GM20431 (cell line): Measurements from ENCODE around the gene LRCOL1.

ENCODE experiments used
- in situ Hi-C: fragments of 300-500 bp; cut with MseI, MboI; formaldehyde crosslinking; loops from one replicate; pipeline ENCODE4 v1.15.0; 2020; ENCODE audit warnings: low sequenced_read_pairs; ENCODE audit not compliant: unreplicated experiment

LRCOL1 gene

DNA sequence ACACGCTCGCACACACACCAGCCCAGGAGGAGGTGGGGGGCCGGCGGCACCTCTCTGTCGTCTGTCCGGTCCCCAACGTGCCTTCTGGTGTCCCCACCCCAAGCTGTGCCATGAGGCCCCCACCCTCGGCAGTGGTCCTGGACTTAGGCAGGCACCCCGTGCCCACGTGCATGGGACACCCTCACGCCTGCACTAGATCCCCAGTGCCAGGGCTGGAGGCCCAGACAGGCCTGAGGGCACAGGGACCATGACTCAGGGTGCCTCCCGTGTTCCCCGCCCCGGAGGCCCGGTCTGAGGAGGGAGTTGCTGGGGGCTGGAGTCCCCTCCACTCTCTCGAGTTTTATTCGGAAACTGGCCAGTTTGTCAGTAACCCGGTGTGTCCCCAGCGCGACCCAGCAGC lies 38.8 kb downstream of the LRCOL1 start:
- in situ Hi-C loops = no loop called here

DNA sequence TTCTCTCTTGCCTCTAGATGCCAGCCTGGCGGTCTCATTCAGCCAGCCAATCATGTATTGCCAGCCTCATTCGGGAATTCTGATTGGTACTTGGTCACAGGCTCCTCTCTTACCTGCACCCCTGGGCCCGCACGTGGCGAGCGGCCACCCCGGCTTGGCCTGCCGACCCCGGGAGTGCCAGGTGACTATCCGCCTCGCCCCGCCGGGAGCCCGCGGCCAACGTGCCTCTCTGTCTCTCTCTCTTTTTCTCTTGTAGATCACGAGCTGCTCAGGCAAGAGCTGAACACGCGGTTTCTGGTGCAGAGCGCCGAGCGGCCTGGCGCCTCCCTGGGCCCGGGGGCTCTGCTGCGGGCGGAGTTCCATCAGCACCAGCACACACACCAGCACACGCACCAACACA lies 39.3 kb downstream of the LRCOL1 start:
- in situ Hi-C loops = no loop called here

DNA sequence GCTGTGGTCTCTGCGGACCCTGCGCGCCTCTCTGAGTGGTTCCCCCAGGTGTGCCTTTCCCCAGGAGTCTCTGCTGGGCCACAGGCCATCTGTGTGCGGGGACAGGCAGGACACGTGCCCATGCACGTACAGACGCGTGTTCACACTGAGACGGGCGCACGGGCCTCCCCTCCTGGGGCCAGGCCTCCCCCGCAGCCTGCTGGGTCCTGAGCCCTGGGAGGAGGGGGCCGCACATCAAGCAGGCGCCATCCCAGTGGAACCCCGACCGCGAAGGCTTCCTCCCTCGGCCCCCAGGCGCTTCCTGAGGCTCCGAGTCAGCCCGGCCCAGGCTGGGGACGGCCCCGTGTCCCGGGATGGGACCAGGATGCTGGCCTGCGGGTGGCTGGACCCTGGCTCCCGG lies 39.7 kb downstream of the LRCOL1 start:
- in situ Hi-C loops = no loop called here

DNA sequence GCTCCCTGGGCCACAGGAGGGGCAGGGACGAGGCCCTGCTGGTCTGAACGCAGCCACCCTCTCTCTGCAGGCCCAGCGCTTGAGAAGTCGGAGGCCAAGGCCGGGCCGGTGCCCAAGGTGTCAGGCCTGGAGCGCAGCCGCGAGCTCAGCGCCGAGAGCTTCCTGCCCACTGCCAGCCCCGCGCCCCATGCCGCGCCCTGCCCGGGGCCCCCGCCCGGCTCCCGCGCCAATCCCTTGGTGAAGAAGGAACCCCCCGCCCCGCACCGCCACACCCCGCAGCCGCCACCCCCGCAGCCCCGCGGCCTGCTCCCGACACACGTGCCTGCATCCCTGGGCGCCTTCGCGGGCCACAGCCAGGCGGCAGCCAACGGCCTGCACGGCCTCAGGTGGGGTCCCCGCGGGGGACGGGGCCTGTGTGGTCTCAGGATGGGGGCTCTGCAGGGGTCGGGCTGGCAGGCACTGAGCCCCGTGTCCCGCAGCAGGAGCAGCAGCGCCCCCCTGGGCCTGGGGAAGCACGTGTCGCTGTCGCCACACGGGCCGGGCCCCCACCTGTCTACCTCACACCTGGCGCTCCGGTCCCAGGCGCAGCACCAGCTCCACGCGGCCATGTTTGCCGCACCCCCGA lies 40.4 kb downstream of the LRCOL1 start:
- in situ Hi-C loops = no loop called here

DNA sequence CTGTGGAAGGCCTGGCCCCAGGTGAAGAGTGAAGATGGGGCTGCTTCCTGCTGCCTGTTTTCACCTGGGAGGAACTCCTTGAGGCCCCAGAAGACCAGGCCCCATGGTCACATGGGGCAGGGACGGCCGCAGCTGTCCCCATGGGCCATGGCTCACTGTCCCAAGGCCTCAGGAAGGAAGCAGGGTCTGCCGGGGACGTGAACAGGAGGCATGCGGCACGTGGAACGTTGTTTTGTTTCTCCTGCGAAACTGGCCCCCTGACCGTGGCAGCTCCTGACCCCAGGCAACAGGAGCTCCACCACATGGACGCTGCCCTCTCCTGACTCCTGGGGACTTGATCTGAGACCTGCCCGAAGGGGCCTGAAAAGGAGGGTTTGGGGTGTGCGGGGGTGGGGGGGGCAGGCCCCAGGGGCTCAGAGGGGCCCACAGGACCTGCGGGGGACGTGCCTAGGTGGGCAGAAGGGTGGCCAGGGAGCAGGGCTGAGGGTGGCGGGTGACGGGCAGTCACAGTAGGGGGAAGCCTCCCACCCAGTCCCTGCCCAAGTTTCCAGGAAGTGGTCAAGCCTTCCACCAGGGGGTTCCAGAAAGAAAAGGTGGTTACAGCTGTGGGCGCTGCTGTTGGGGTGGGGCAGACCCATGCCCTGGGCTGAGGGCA lies 41.4 kb downstream of the LRCOL1 start:
- in situ Hi-C loops = no loop called here

DNA sequence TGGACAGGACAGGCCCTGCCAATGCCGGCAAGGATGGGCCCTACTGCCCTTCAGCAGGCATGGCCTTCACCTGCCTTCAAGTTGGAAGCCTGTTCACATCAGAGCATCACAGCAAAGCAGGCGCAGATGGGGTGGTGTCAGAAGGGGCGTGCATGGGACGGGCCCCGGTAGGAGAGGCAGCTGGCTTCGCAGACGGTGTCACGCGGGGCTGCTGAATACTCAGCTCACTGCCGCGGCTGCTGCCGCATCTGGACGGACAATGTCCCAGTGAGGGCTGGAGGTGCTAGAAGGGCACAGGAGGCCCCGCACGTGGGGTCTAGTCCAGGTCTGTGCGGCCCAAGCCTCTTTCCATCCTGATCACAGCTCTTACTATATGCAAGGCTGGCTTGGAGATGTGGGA lies 42.1 kb downstream of the LRCOL1 start:
- in situ Hi-C loops = no loop called here

DNA sequence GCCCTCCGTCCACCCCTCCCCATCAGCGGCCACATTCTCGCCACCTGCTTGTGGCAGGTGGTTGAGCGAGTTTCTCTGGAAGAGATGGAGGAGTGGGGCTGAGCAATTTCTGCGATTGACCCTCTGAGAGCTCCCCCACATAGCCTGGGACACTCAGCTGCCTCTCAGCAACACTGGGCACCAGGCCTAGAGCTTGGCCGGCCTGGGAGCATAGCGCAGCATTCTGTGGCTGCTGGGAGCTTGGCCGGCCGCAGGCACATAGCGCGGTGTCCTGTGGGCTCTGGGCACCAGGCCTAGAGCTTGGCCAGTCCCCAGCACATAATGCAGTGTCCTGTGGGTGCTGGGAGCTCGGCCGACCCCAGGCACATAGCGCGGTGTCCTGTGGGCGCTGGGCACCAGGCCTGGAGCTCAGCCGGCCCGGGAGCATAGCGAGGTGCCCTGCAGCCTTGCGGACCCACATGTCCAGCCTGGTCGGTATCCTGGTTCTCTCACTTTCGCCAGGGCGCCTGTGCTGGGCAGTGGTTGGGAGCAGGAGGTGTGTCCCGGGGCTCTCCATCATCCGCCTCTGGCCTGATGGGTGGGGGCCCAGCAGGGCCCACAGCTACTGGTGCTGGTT lies 43.8 kb downstream of the LRCOL1 start:
- in situ Hi-C loops = no loop called here

DNA sequence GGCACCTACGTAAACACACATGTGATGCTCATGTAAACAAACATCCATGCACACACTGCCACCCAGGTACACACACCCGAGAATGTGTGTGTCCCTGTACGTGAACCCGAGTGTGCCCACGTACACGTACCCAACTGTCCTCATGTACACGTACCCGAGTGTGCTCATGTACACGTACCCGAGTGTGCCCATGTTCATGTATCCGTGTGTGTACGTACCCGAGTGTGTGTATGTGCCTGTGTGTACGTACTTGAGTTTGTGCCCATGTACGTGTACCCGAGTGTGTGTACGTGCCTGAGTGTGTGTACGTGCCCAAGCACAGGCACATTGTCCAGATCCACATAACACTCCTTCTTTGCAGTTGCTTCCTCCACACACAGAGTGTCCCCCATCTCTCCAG lies 45.0 kb downstream of the LRCOL1 start:
- in situ Hi-C loops = no loop called here

DNA sequence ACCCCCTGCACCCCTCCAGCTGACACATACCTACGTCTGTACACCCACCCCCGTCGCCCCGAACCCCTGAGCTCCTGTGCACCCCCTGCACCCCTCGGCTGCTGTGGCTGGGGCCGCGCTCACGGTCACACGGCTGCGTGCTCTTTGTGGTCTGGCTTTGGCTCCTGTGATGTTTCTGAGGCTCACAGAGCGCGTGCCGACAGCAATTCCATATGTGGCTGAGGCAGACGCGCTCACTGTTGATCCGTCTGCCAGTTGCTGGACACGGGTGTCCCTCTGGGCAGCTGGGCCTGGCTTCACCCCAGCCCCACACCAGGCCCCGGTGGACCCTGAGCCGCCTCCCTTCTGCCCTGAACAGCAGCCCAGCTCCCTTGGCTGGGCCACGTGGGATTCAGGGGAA lies 46.5 kb downstream of the LRCOL1 start:
- in situ Hi-C loops = no loop called here

DNA sequence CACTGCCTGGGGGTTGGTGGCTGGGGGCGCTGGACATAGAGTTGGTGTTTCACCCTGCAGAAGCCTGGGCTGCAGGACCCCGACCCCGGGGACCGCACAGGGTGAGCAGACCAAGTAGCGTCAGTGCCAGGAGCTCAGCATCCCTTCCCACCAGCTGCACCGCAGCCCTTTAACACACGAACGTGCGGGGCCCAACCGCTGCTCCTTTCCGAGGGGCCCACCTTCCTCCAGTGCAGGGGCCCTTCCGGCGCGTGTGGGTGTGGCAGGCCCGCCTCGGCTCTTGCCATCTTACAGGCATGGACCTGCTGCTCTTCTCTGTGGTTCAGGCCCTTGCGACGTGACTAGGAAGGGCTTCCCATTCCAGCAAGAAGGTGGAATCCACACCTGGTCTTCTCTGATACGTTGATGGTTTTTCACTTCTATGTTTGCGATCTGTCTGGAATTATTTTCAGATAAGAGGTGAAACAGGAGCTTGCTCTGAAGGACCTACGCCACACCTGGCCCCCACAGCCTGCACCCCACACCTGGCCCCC lies 47.8 kb downstream of the LRCOL1 start:
- in situ Hi-C loops = no loop called here

DNA sequence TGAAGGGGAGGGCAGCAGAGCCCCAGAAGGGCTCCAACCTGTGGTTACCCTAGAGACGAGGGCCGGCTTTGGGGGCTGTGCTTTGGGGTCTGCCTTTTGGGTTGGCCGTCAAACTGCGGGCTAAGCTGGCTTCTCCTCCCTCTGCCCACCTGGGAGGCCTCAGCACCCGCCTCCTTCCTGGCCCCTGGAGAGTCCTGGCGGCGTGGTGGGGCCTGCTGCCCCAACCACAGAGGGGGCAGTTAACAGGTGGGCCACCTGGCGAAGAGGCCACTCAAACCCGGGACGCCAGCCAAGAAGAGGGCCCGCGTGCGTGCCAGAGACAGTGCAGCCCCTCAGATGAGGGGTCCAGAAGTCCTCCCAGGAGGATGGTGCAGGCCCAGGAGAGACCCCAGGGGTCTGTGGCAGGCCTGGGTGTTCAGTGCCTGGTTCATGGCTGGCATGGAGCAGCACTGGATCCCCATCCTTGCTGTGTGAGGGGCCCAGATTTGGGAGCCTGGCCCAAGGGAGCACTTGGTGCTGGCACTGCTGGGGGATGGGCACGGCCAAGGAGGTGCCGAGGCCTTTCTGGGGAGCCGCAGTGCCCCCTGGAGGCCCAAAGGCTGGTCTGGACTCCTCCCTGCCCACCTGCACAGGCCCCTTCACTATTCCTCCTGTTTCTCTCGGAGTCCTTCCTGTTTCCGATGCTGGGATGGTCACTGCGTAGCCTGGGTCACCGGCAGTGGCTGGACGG lies 48.8 kb downstream of the LRCOL1 start:
- in situ Hi-C loops = no loop called here

DNA sequence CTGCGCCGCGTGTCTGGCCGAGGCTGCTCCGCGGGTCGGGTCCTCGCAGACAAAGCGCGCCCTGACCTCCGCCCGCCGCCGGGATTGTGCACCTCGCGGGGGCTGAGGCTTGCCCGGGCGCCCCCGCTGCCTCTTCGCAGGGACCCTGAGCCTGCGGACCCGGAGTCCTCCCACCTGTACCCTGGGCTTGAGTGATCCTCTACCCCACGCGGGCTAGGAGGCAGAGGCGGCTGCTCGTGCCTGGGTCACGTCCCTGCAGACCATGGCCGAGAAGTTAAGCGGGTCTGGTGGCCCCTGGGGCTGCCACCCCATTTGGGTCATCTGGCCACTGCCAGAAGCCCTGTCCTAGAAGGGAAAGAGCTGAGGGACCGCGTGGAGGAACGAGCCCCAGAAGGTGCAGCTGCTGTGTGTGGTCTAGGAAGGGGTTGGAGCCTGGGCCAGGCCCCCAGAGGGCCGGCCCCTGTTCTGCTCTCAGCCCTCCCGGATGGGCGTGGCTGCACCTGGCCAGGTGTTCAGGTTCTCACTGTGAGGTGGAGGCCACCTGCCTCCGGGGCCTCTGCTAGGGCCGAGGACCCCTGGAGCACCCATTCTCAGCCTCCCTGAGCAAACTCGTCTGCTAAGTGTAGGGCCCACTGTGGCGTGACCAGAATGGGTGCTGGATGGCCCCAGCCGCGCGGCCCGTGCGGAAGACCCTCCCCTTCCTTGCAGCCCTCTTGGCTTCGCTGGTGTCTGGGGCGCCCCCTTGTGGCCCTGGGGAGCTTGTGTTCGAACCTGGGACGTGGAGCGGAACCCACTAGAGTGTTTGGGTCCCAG lies 49.6 kb downstream of the LRCOL1 start:
- in situ Hi-C loops = no loop called here

DNA sequence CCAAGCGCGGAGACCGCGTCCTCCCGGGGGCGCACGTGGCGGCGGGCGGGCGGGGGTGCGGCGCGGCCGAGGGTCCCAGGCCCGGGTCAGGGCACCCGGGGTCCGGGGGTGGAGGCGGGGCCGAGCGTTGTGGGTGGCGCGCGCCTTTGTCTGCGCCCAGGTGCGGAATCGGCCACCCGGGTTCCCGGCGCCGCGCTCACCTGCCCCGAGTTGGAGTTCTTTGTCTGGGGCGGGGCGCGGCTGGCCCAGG lies 50.1 kb downstream of the LRCOL1 start:
- in situ Hi-C loops = no loop called here

DNA sequence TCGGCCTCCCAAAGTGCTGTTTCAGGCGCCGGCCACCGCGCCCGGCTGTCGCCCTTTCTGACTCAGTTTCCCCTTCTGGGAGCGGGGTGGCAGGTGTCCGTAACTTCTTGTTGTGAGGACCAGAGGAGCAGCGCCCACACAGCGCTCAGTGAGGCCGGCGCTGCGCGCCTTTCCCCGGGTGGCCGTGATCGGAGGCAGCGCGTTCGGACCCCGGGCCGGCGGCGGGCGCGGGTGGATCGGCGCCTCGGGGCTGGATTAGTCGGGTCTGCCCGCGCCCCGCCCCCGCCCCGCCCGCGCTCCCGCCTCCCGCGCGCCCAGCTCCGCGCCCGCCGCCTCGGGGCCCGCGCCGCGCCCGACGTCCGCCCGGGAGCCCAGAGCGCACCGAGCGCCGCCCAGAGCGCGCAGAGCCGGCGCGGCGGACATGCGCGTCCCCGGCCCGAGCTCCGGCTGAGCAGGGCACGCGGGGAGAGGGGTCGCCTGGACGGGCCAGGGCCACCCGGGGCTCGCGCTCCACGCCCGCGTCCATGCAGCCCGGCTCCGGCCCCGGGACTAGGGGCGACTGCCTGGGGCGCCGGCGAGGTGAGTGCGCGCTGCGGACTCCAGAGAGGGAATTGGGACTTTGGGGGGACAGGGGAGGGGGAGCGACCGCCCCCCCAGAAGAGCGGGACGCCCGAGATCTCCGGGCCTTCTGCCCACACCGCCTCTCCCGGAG lies 50.6 kb downstream of the LRCOL1 start:
- in situ Hi-C loops = no loop called here

DNA sequence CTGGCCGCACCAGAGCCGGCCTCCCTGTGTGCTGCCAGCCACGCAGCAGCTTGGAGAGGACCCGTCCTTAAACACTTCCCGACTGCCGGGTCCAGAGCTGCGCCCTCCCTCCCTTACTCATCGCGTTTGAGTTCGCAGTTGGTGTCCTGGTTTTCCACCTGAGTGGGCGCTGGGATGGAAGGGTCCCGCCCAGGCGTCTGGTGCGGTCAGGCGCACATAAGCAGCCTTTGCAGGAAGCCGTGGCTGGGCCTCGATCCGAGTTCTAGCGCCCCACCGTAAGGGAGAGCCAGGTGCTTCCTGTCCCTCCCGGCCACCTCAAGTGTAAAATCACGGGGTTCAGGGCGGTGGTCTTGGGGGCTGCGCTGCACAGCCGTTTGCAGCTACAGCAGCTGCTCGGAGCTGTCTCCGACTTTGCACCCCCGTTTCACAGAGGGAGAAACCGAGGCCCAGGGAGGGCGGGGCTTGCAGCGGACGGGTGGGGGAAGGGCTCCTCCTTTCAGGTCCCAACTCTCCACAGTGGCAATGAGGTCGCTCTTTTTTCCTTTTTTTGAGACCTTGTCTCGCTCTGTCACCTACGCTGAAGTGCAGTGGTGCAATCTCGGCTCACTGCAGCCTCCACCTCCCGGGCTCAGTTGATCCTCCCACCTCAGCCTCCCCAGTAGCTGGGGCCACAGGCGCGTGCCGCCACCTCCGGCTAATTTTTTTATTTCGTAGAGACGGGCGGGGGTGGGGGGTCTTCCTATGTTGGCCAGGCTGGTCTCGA lies 51.3 kb downstream of the LRCOL1 start:
- in situ Hi-C loops = no loop called here

DNA sequence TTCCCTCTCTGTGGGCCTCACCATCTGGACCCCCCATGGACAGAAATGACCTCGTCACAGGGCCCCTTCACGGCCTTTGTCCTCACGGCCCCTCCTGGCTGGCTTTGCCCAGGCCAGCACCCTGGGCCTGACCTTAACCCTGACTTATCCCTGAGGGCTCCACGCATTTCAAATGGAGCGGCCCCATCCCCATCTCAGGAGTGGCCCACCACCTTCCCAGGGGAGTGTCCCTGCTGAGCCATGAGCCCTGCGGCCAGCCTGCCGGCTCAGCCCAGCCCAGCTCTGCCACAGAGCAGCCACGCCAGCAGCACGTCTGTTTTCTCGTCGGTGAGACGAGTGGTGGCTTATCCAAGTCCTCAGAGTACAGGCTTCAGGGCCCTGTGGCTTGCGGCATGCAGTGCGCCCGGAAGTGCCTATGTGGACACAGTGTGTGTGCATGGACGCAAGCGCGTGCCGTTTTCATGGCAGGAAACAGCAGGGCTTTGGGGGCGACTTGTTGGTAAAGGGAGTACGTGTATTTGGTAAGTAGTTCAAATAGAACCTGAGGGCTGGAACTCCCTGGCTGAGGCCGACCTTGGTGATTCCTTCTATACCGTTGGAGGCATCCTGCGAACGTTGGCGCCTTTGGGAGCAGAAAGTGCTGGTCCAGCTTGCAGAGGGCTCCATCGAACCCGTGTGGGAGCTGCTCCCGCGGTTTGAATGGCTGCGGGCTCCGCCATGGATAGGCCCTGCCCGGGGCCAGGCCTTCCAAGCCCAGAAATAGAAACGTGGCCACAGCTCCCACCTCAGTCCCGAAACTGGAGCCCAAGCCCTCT lies 52.1 kb downstream of the LRCOL1 start:
- in situ Hi-C loops = no loop called here

DNA sequence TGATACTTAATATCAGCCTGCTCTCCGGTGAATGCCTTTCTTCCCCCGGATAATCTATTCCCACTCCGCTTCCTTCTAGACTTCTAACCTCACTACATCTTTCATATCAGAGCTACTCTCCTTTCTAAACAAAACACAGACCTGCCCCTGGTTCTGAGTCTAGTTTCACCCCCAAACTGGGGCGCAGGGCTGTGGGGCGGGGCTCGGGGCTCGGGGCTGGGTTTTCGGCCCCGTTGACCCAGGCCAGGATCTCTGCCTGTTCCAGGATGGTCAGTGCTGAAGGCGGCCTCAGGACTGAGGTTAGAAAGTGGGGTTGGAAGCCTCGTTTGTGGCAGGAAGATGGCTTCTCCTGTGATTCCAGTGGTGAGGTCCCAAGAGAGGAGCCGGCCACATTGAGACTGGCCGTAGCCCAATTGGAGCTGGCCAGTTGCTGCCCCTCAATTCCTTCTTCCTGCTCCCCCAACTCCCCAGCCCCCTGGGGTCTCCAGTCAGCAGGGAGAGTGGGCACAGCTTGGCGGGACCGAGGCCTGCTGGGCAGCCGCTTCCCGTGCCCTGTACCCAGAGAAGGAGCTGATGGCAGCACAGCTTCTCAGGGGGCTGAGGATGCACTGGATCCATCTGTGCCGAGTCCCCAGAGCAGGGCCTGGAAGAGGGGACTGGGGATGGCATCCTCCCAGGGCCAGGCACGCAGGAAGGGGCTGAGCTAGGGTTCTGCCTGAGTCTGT lies 52.9 kb downstream of the LRCOL1 start:
- in situ Hi-C loops = no loop called here

DNA sequence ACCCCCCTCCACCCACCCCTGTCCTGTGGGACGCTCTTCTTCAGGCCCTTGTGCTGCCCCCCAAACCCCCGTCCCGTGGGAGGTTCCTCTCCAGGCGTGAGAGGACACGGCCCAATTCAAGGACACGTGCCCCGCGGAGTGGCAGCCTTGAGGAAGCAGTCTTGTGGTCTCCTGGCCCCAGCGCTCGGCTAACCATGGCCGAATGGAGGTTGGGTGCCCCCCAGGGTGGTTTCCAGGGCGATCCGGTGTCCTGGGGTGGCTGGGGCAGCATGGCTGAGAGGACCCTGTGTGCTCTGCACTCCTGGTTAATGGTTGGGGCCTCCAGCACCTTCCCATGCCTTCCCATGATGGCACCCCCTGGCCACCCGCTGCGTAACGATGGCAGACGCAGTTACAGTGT lies 53.6 kb downstream of the LRCOL1 start:
- in situ Hi-C loops = no loop called here
